ENCODE results near the gene OTOF.
"Not testable (repeated sequence)": the region's sequence is repeated elsewhere in the genome, so short reads cannot be mapped to it uniquely, and the experiment has no call there.

DNA sequence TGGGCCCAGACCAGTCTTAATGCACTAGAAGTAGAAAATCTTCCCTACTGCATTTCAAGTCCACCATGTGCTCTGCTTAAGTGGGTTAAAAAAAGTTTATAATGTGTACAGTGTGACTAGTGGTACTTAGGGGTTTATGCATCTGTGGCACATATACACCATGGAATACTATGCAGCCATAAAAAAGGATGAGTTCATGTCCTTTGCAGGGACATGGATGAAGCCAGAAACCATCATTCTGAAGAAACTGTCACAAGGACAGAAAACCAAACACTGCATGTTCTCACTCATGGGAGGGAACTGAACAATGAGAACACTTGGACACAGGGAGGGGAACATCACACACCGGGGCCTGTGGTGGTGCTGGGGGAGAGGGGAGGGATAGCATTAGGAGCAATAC lies 9.4 kb downstream of the OTOF start:
- TF ChIP-seq, protein P1, sequence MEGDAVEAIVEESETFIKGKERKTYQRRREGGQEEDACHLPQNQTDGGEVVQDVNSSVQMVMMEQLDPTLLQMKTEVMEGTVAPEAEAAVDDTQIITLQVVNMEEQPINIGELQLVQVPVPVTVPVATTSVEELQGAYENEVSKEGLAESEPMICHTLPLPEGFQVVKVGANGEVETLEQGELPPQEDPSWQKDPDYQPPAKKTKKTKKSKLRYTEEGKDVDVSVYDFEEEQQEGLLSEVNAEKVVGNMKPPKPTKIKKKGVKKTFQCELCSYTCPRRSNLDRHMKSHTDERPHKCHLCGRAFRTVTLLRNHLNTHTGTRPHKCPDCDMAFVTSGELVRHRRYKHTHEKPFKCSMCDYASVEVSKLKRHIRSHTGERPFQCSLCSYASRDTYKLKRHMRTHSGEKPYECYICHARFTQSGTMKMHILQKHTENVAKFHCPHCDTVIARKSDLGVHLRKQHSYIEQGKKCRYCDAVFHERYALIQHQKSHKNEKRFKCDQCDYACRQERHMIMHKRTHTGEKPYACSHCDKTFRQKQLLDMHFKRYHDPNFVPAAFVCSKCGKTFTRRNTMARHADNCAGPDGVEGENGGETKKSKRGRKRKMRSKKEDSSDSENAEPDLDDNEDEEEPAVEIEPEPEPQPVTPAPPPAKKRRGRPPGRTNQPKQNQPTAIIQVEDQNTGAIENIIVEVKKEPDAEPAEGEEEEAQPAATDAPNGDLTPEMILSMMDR (IDR thresholded peaks at IDR 0.05) = not testable (repeated sequence)
- TF ChIP-seq POLR2A (IDR thresholded peaks at IDR 0.05) = not testable (repeated sequence)
